Hepatocyte (in vitro differentiated cells): ENCODE measurements around the gene CCDC59. TPM values are rescaled to one million over a fixed set of nuclear protein-coding genes. Genes with fewer than 3 reads are reported as not detected.
"Not testable (repeated sequence)": the region's sequence is repeated elsewhere in the genome, so short reads cannot be mapped to it uniquely, and the experiment has no call there.

ENCODE experiments used
- DNase-seq: peaks from one replicate; pipeline ENCODE4 v3.0.0-alpha.2; 2016; ENCODE audit warnings: low spot score
- H2AFZ ChIP-seq: fragments of 200-600 bp; sonication (generic); 2 replicates; pipeline ENCODE4 v1.6.0; 2016; ENCODE audit warnings: antibody characterized with exemption, mild to moderate bottlenecking
- H3K27ac ChIP-seq: fragments of 200-600 bp; sonication (generic); 2 replicates; pipeline ENCODE4 v1.5.1; 2016; ENCODE audit warnings: mild to moderate bottlenecking
- H3K27me3 ChIP-seq: fragments of 200-600 bp; sonication (generic); 2 replicates; pipeline ENCODE4 v1.6.1; 2016
- H3K36me3 ChIP-seq: fragments of 200-600 bp; sonication (generic); replicated peaks from 2 replicates; pipeline ENCODE4 v1.5.1; 2016; ENCODE audit warnings: low read depth; ENCODE audit not compliant: insufficient read depth
- H3K4me1 ChIP-seq: fragments of 200-600 bp; sonication (generic); 2 replicates; pipeline ENCODE4 v1.5.1; 2016; ENCODE audit warnings: mild to moderate bottlenecking, moderate library complexity; ENCODE audit not compliant: insufficient read depth
- H3K4me2 ChIP-seq: fragments of 200-600 bp; sonication (generic); 2 replicates; pipeline ENCODE4 v1.6.0; 2016
- H3K4me3 ChIP-seq: fragments of 200-600 bp; sonication (generic); 2 replicates; pipeline ENCODE4 v1.5.1; 2016; ENCODE audit warnings: mild to moderate bottlenecking
- H3K79me2 ChIP-seq: fragments of 200-600 bp; sonication (generic); 2 replicates; pipeline ENCODE4 v1.6.0; 2017; ENCODE audit warnings: mild to moderate bottlenecking
- H3K9me2 ChIP-seq: fragments of 200-600 bp; sonication (generic); replicated peaks from 2 replicates; pipeline ENCODE4 v1.6.0; 2017; ENCODE audit warnings: mild to moderate bottlenecking; ENCODE audit not compliant: insufficient read depth
- H3K9me3 ChIP-seq: fragments of 200-600 bp; sonication (generic); 2 replicates; pipeline ENCODE4 v1.5.1; 2016; ENCODE audit warnings: low read depth, mild to moderate bottlenecking
- H4K20me1 ChIP-seq: fragments of 200-600 bp; sonication (generic); 2 replicates; pipeline ENCODE4 v1.6.0; 2016; ENCODE audit warnings: mild to moderate bottlenecking; ENCODE audit not compliant: insufficient read depth, poor library complexity, severe bottlenecking
- CTCF ChIP-seq: fragments of 200-600 bp; sonication (generic); IDR thresholded peaks from 2 replicates; pipeline ENCODE4 v1.5.1; 2016; ENCODE audit warnings: antibody characterized with exemption, mild to moderate bottlenecking; ENCODE audit not compliant: poor library complexity
- EZH2 ChIP-seq: fragments of 200-600 bp; sonication (generic); IDR thresholded peaks from 2 replicates; pipeline ENCODE4 v1.6.1; 2016; ENCODE audit warnings: antibody characterized with exemption, mild to moderate bottlenecking, borderline replicate concordance
- EZH2phosphoT487 ChIP-seq: fragments of 200-600 bp; sonication (generic); IDR thresholded peaks from one replicate; pipeline ENCODE4 v1.6.1; 2018; ENCODE audit warnings: antibody characterized with exemption, mild to moderate bottlenecking, low read depth, moderate library complexity; ENCODE audit not compliant: unreplicated experiment, severe bottlenecking
- WGBS: methylation state at CpG from one replicate; pipeline ENCODE4 v1.1.6; 2016; ENCODE audit warnings: low lambda C conversion rate; ENCODE audit errors: missing lambda C conversion rate; 5-methylcytosine and 5-hydroxymethylcytosine counted together
- polyA plus RNA-seq: library from polyadenylated mRNA; unstranded; fragments of >200 nt; fragmentation: Nextera tagmentation; extraction: Ambion mirVana; gene quantifications from 2 replicates; pipeline ENCODE4 v1.2.1, GENCODE V29; 2016
- total RNA-seq: library from RNA; depleted of rRNA; stranded (reverse); fragments of >200 nt; gene quantifications from 2 replicates; pipeline ENCODE4 v1.2.3, GENCODE V29; 2014

The CCDC59 gene
- total and polyA plus RNA-seq, 2 experiments from 2014 or later: 29.6 to 67.7 TPM

- Histone ChIP-seq H4K20me1 (no peaks in the 10 kb centered on the region), H3K4me2 (no peak overlapping the region), H2AFZ (no peak overlapping the region), H3K79me2 (no peaks in the 10 kb centered on the region), H3K4me1 (no peaks in the 10 kb centered on the region), H3K4me3 (no peak overlapping the region), H3K27ac (no peak overlapping the region), H3K9me2 (no peaks in the 10 kb centered on the region), H3K9me3 (no peaks in the 10 kb centered on the region), H3K27me3 (no peaks in the 10 kb centered on the region), H3K36me3 (no peaks in the 10 kb centered on the region)
- DNase-seq: no peak
- TF ChIP-seq CTCF (no peak), EZH2 (no peak), EZH2phosphoT487 (no peak)
- 96% methylated on average over 2 of the region's 2 CpGs for WGBS
Observed at GRCh38 chr12:82375201-82375600, 17.0 kb upstream of the CCDC59 start.

DNA sequence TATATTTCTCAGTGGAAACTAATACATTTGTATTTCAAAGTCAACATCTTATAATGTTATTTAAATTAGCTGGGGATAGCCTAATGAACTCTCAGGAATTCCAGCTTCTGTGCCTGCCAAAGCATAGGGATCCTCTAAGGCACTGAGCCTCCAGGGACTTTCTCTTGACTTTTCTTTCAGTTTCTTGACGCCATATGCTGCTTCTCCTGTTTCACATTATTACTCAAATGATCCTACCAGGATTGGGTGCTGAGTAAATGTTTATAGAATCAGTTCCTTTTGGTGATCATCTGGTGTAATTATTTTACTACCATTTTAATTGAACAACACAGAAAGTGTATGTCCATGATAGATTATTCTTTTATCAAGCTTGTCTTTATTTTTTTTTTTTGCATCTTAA lies 8.0 kb upstream of the CCDC59 start:
- Histone ChIP-seq H3K4me2 (no peak overlapping the region), H3K27ac (no peak overlapping the region), H3K9me2 (no peaks in the 10 kb centered on the region), H3K9me3 (no peaks in the 10 kb centered on the region), H3K79me2 (peaks cover 31% of the 10 kb centered on the region), H4K20me1 (no peaks in the 10 kb centered on the region), H3K4me1 (no peaks in the 10 kb centered on the region), H3K4me3 (no peak overlapping the region), H3K27me3 (no peaks in the 10 kb centered on the region), H3K36me3 (no peaks in the 10 kb centered on the region), H2AFZ (no peak overlapping the region)
- 55% methylated on average over 1 of the region's 1 CpG for WGBS
- DNase-seq: no peak
- TF ChIP-seq CTCF (no peak), EZH2phosphoT487 (no peak), EZH2 (no peak)

DNA sequence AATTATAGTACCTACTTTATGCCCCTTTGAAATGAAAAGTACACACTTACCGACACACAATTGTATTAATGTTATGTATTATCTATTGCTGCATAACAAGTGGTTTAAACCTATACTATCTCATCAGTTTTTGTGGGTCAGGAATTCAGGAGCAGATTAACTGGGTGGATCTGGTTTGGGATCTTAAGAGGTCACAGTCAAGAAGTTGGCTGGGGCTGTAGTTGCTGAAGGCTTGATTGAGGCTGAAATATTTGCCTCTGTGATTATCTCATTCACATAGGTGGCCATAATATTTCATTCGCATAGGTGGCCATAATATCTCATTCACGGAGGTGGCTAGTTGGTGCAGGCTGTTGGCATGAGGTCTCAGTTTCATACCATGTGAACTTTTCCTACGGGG lies 5.8 kb upstream of the CCDC59 start:
- Histone ChIP-seq H2AFZ (no peak overlapping the region), H3K4me1 (peaks cover 6% of the 10 kb centered on the region), H3K9me3 (no peaks in the 10 kb centered on the region), H3K27me3 (no peaks in the 10 kb centered on the region), H3K4me3 (no peak overlapping the region), H3K27ac (no peak overlapping the region), H3K4me2 (no peak overlapping the region), H3K79me2 (peaks cover 46% of the 10 kb centered on the region), H3K36me3 (no peaks in the 10 kb centered on the region), H3K9me2 (no peaks in the 10 kb centered on the region), H4K20me1 (no peaks in the 10 kb centered on the region)
- no peak for TF ChIP-seq EZH2
- TF ChIP-seq EZH2phosphoT487: no peak
- TF ChIP-seq CTCF: no peak
- DNase-seq: no peak
- 96% methylated on average over 4 of the region's 4 CpGs for WGBS

GRCh38 chr12:82361461-82361915 lies 3.3 kb upstream of the CCDC59 start:
- TF ChIP-seq CTCF: no peak
- TF ChIP-seq EZH2: no peak
- TF ChIP-seq EZH2phosphoT487: no peak
- Histone ChIP-seq H3K9me3 (no peaks in the 10 kb centered on the region), H4K20me1 (no peaks in the 10 kb centered on the region), H3K36me3 (no peaks in the 10 kb centered on the region), H3K27me3 (no peaks in the 10 kb centered on the region), H3K79me2 (peaks cover 52% of the 10 kb centered on the region), H3K4me2 (no peak overlapping the region), H3K27ac (no peak overlapping the region), H3K4me1 (peaks cover 14% of the 10 kb centered on the region), H3K9me2 (no peaks in the 10 kb centered on the region), H3K4me3 (no peak overlapping the region), H2AFZ (no peak overlapping the region)
- WGBS: 89% methylated on average over 22 of the region's 22 CpGs
- DNase-seq: no peak

- not testable (repeated sequence) for H3K36me3 ChIP-seq, H3K27ac ChIP-seq, H3K27me3 ChIP-seq, H3K9me3 ChIP-seq, H2AFZ ChIP-seq, H3K4me2 ChIP-seq, H3K9me2 ChIP-seq, H3K4me3 ChIP-seq, DNase-seq, H4K20me1 ChIP-seq
- Histone ChIP-seq H3K79me2 (peaks cover 58% of the 10 kb centered on the region), H3K4me1 (peaks cover 14% of the 10 kb centered on the region)
- WGBS: 98% methylated on average over 11 of the region's 11 CpGs
Observed at GRCh38 chr12:82360834-82361233, 2.6 kb upstream of the CCDC59 start.
